ENCODE results near the gene TBCE. TPM values are rescaled to one million over a fixed set of nuclear protein-coding genes. Genes with fewer than 3 reads are reported as not detected.
A peak's percentile ranks its signal among the peaks of the same experiment; 100 is the strongest.

The TBCE gene
- total RNA-seq, 1 experiment from 2014 or later: 20.8 TPM

- CTCF ChIA-PET: no interaction called here
- BruUV-seq (replicated peaks): no TSS peak
Observed at GRCh38 chr1:235366286-235366685, 941 bp upstream of the TBCE start.

GRCh38 chr1:235368428-235368827 is 1.2 kb downstream of the TBCE start:
- H2AFZ ChIP-seq (ENCODE audit: low read depth, low read length, poor library complexity, severe bottlenecking): no peak overlapping the region
- no peaks in the 10 kb centered on the region for H3K9me3 ChIP-seq (ENCODE audit: control insufficient read depth in 1 of 2, insufficient read depth in 1 of 2, low read depth in 1 of 2, low read length in 2 of 2)
- DNase-seq (ENCODE audit: low read depth, low spot score): no peak
- POLR2A ChIA-PET: interaction anchor here (0.7 kb wide), 1 partner anchor 13 kb away, joined by 4 read pairs; no protein-coding TSS in a partner anchor
- peaks cover 40% of the 10 kb centered on the region for H3K79me2 ChIP-seq (ENCODE audit: insufficient read depth, low read length)
- peak overlapping the region; percentile 81 for H3K27ac ChIP-seq (ENCODE audit: low read depth, low read length)
- H3K4me3 ChIP-seq (replicated peaks in 1 of 2; ENCODE audit: low read depth in 1 of 2, low read length in 2 of 2): peak overlapping the region; percentile 84 to 87
- TF ChIP-seq SP1 (IDR thresholded peaks at IDR 0.05; ENCODE audit: low read depth): no peak
- TF ChIP-seq CBX3 (IDR thresholded peaks at IDR 0.05; ENCODE audit: low read depth): no peak
- TF ChIP-seq EZH2 (IDR thresholded peaks at IDR 0.05): no peak
- no peak for TF ChIP-seq CTCF (IDR thresholded peaks at IDR 0.05 in 2 of 3, conservative IDR thresholded peaks at IDR 0.05 in 1 of 3; ENCODE audit: borderline replicate concordance in 1 of 3, insufficient read depth in 1 of 3, low read depth in 2 of 3, low read length in 2 of 3)
- TF ChIP-seq ZBTB33 (IDR thresholded peaks at IDR 0.05; ENCODE audit: extremely low read depth, insufficient replicate concordance, low read length): no peak
- TF ChIP-seq SIN3A (IDR thresholded peaks at IDR 0.05; ENCODE audit: low read depth): no peak
- TF ChIP-seq TCF7L2 (IDR thresholded peaks at IDR 0.05; ENCODE audit: borderline replicate concordance, extremely low read depth, insufficient read depth, insufficient read length): no peak
- no peak for TF ChIP-seq RAD21 (IDR thresholded peaks at IDR 0.05; ENCODE audit: low read depth)
- TF ChIP-seq POLR2AphosphoS5 (IDR thresholded peaks at IDR 0.05; ENCODE audit: low read depth, low read length): no peak
- no peaks in the 10 kb centered on the region for H4K20me1 ChIP-seq (ENCODE audit: insufficient read depth)
- H3K9me2 ChIP-seq (ENCODE audit: insufficient read depth): no peaks in the 10 kb centered on the region
- no peak for ATAC-seq
- no peaks in the 10 kb centered on the region for H3K36me3 ChIP-seq (ENCODE audit: control insufficient read depth in 1 of 2, insufficient read depth in 2 of 2, low read length in 2 of 2)
- no peaks in the 10 kb centered on the region for H3K27me3 ChIP-seq (ENCODE audit: insufficient read depth, low read length)
- H3K4me2 ChIP-seq (ENCODE audit: low read length): peak overlapping the region; percentile 85
- H3K4me1 ChIP-seq (ENCODE audit: control insufficient read depth in 1 of 2, insufficient read depth in 2 of 2, low read length in 2 of 2): peaks cover 0 to 18% of the 10 kb centered on the region in 2 experiments; a peak in 3 of 4 replicates
- CTCF ChIA-PET: interaction anchor here (0.6 kb wide), 1 partner anchor 49 kb away, joined by 3 read pairs; no protein-coding TSS in a partner anchor
- RAD21 ChIA-PET (ENCODE audit: low non-redundant PET in 1 of 2, low total read pairs in 2 of 2, uncharacterized antibody in 2 of 2, unreplicated experiment in 2 of 2): no interaction called here
- intact Hi-C loops (cut with micrococcal nuclease): no loop called here
- BruUV-seq (replicated peaks): no TSS peak
- peak overlapping the region; percentile 76 for H3K9ac ChIP-seq (ENCODE audit: low read length)

More at GRCh38 chr1:235366286-235366685, 941 bp upstream of the TBCE start:
- no peaks in the 10 kb centered on the region for H3K9me3 ChIP-seq (ENCODE audit: control insufficient read depth in 1 of 2, insufficient read depth in 1 of 2, low read depth in 1 of 2, low read length in 2 of 2)
- H3K9me2 ChIP-seq (ENCODE audit: insufficient read depth): no peaks in the 10 kb centered on the region
- no peaks in the 10 kb centered on the region for H4K20me1 ChIP-seq (ENCODE audit: insufficient read depth)
- TF ChIP-seq TCF7L2 (IDR thresholded peaks at IDR 0.05; ENCODE audit: borderline replicate concordance, extremely low read depth, insufficient read depth, insufficient read length) (no peak), RAD21 (IDR thresholded peaks at IDR 0.05; ENCODE audit: low read depth) (no peak), EGR1 (IDR thresholded peaks at IDR 0.05; ENCODE audit: low read depth) (no peak), SP1 (IDR thresholded peaks at IDR 0.05; ENCODE audit: low read depth) (no peak), MAX (IDR thresholded peaks at IDR 0.05) (no peak)
- ATAC-seq: no peak
- peaks cover 0 to 18% of the 10 kb centered on the region in 2 experiments; a peak in 3 of 4 replicates for H3K4me1 ChIP-seq (ENCODE audit: control insufficient read depth in 1 of 2, insufficient read depth in 2 of 2, low read length in 2 of 2)
- no peaks in the 10 kb centered on the region for H3K27me3 ChIP-seq (ENCODE audit: insufficient read depth, low read length)
- H3K36me3 ChIP-seq (ENCODE audit: control insufficient read depth in 1 of 2, insufficient read depth in 2 of 2, low read length in 2 of 2): no peaks in the 10 kb centered on the region
- peak overlapping the region; percentile 76 for H3K9ac ChIP-seq (ENCODE audit: low read length)
- peak overlapping the region; percentile 85 for H3K4me2 ChIP-seq (ENCODE audit: low read length)
- H2AFZ ChIP-seq (ENCODE audit: low read depth, low read length, poor library complexity, severe bottlenecking): no peak overlapping the region
- ChIA-PET POLR2A (no interaction called here), RAD21 (ENCODE audit: low non-redundant PET in 1 of 2, low total read pairs in 2 of 2, uncharacterized antibody in 2 of 2, unreplicated experiment in 2 of 2) (no interaction called here)
- DNase-seq (ENCODE audit: low read depth, low spot score): no peak
- H3K79me2 ChIP-seq (ENCODE audit: insufficient read depth, low read length): peaks cover 28% of the 10 kb centered on the region
- intact Hi-C loops (cut with micrococcal nuclease): loop anchor here (2.0 kb wide), 1 partner anchor 139 kb away; the partner anchor contains the start of gene B3GALNT2
- peak overlapping the region; percentile 84 to 87; a peak in 3 of 4 replicates for H3K4me3 ChIP-seq (replicated peaks in 1 of 2; ENCODE audit: low read depth in 1 of 2, low read length in 2 of 2)
- H3K27ac ChIP-seq (ENCODE audit: low read depth, low read length): peak overlapping the region; percentile 81; the same call in 1 of the 2 replicates

Measured in HCT116 (cell line).